Measurements from ENCODE around the gene NRG4.

NRG4 gene

GRCh38 chr15:75943246-75943645, 69.0 kb downstream of the NRG4 start:
- no peaks in the 10 kb centered on the region for H3K79me2 ChIP-seq (ENCODE audit: insufficient read depth, low read length)
- no peak overlapping the region for H2AFZ ChIP-seq (ENCODE audit: low read length)
- H3K4me1 ChIP-seq (ENCODE audit: insufficient read depth, low read length, severe bottlenecking), result no peaks in the 10 kb centered on the region
- TF ChIP-seq EZH2 (IDR thresholded peaks at IDR 0.05; ENCODE audit: borderline replicate concordance, low read length) (no peak), CTCF (IDR thresholded peaks at IDR 0.05; ENCODE audit: low read length) (no peak)
- no peak overlapping the region for H3K4me2 ChIP-seq (ENCODE audit: low read length)
- no peak overlapping the region for H3K9ac ChIP-seq (ENCODE audit: low read length)
- H3K36me3 ChIP-seq (ENCODE audit: insufficient read depth, low read length), result peaks cover 13% of the 10 kb centered on the region; the same call in 1 of the 2 replicates
- H3K4me3 ChIP-seq (ENCODE audit: low read depth, low read length, poor library complexity, severe bottlenecking), result no peak overlapping the region
- no peaks in the 10 kb centered on the region for H3K9me2 ChIP-seq (ENCODE audit: low read depth, low read length)
- H3K27me3 ChIP-seq (ENCODE audit: insufficient read depth, low read length), result no peaks in the 10 kb centered on the region
- H4K20me1 ChIP-seq (ENCODE audit: insufficient read depth, low read length), result no peaks in the 10 kb centered on the region
- no peaks in the 10 kb centered on the region for H3K9me3 ChIP-seq (ENCODE audit: low read length)
- no peak overlapping the region for H3K27ac ChIP-seq (ENCODE audit: low read depth, low read length, poor library complexity, severe bottlenecking)
- no peaks in the 10 kb centered on the region for H3F3A ChIP-seq (ENCODE audit: insufficient read depth, low read length)

DNA sequence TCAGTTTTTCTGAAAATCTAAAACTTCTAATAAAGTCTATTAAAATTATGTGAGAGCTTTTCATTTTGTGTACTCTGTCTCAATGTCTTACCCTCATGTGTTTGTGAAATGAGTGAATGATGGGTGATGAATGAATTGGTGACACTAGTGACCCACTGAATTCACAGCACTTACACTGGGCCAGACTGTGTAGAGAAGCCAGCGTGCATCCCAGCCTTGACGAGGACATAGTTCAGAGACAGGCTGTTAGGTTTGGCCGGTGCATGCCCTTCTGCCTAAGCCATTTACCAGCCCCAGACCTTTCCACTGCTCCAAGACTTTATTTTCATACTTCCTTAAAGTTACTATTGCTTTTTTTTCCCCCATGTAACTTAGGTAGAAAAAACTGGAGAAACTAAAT, 69.8 kb downstream of the NRG4 start:
- TF ChIP-seq EZH2 (IDR thresholded peaks at IDR 0.05; ENCODE audit: borderline replicate concordance, low read length), result no peak
- no peak for TF ChIP-seq CTCF (IDR thresholded peaks at IDR 0.05; ENCODE audit: low read length)

GRCh38 chr15:75930866-75931265, 81.4 kb downstream of the NRG4 start:
- Histone ChIP-seq H3K4me1 (ENCODE audit: insufficient read depth, low read length, severe bottlenecking) (peaks cover 19% of the 10 kb centered on the region), H3K4me3 (ENCODE audit: low read depth, low read length, poor library complexity, severe bottlenecking) (no peak overlapping the region), H3K36me3 (ENCODE audit: insufficient read depth, low read length) (peaks cover 69% of the 10 kb centered on the region), H3K27ac (ENCODE audit: low read depth, low read length, poor library complexity, severe bottlenecking) (no peak overlapping the region), H4K20me1 (ENCODE audit: insufficient read depth, low read length) (no peaks in the 10 kb centered on the region), H3K4me2 (ENCODE audit: low read length) (no peak overlapping the region), H3K9me2 (ENCODE audit: low read depth, low read length) (no peaks in the 10 kb centered on the region), H3K79me2 (ENCODE audit: insufficient read depth, low read length) (no peaks in the 10 kb centered on the region), H3K9ac (ENCODE audit: low read length) (no peak overlapping the region), H3K9me3 (ENCODE audit: low read length) (no peaks in the 10 kb centered on the region), H2AFZ (ENCODE audit: low read length) (no peak overlapping the region), H3F3A (ENCODE audit: insufficient read depth, low read length) (no peaks in the 10 kb centered on the region), H3K27me3 (ENCODE audit: insufficient read depth, low read length) (no peaks in the 10 kb centered on the region)
- TF ChIP-seq CTCF (IDR thresholded peaks at IDR 0.05; ENCODE audit: low read length), result no peak
- no peak for TF ChIP-seq EZH2 (IDR thresholded peaks at IDR 0.05; ENCODE audit: borderline replicate concordance, low read length)

More for the DNA sequence above, 69.8 kb downstream of the NRG4 start:
- Histone ChIP-seq H3K79me2 (ENCODE audit: insufficient read depth, low read length) (no peaks in the 10 kb centered on the region), H2AFZ (ENCODE audit: low read length) (no peak overlapping the region), H3K4me3 (ENCODE audit: low read depth, low read length, poor library complexity, severe bottlenecking) (no peak overlapping the region), H3F3A (ENCODE audit: insufficient read depth, low read length) (no peaks in the 10 kb centered on the region), H3K27me3 (ENCODE audit: insufficient read depth, low read length) (no peaks in the 10 kb centered on the region), H3K27ac (ENCODE audit: low read depth, low read length, poor library complexity, severe bottlenecking) (no peak overlapping the region), H3K4me1 (ENCODE audit: insufficient read depth, low read length, severe bottlenecking) (no peaks in the 10 kb centered on the region), H4K20me1 (ENCODE audit: insufficient read depth, low read length) (no peaks in the 10 kb centered on the region), H3K36me3 (ENCODE audit: insufficient read depth, low read length) (peaks cover 21% of the 10 kb centered on the region), H3K9me3 (ENCODE audit: low read length) (no peaks in the 10 kb centered on the region), H3K9ac (ENCODE audit: low read length) (no peak overlapping the region), H3K4me2 (ENCODE audit: low read length) (no peak overlapping the region), H3K9me2 (ENCODE audit: low read depth, low read length) (no peaks in the 10 kb centered on the region)

Measured in OCI-LY1 (cell line).